ENCODE data around the gene NRXN3.

GRCh38 chr14:78175412-78175811 is 5.2 kb downstream of the NRXN3 start:
- TF ChIP-seq, protein P1, sequence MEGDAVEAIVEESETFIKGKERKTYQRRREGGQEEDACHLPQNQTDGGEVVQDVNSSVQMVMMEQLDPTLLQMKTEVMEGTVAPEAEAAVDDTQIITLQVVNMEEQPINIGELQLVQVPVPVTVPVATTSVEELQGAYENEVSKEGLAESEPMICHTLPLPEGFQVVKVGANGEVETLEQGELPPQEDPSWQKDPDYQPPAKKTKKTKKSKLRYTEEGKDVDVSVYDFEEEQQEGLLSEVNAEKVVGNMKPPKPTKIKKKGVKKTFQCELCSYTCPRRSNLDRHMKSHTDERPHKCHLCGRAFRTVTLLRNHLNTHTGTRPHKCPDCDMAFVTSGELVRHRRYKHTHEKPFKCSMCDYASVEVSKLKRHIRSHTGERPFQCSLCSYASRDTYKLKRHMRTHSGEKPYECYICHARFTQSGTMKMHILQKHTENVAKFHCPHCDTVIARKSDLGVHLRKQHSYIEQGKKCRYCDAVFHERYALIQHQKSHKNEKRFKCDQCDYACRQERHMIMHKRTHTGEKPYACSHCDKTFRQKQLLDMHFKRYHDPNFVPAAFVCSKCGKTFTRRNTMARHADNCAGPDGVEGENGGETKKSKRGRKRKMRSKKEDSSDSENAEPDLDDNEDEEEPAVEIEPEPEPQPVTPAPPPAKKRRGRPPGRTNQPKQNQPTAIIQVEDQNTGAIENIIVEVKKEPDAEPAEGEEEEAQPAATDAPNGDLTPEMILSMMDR (conservative IDR thresholded peaks at IDR 0.05; ENCODE audit: low read depth in 2 of 2) = no peak
- TF ChIP-seq EZH2phosphoT487 (IDR thresholded peaks at IDR 0.05; ENCODE audit: unreplicated experiment) (no peak), EZH2 (IDR thresholded peaks at IDR 0.05; ENCODE audit: low read depth, unreplicated experiment) (no peak), POLR2AphosphoS5 (IDR thresholded peaks at IDR 0.05; ENCODE audit: low read depth) (no peak), ZNF331 (CRISPR knock-in tag; IDR thresholded peaks at IDR 0.05; ENCODE audit: low read depth) (no peak)
- TF ChIP-seq, protein P2, sequence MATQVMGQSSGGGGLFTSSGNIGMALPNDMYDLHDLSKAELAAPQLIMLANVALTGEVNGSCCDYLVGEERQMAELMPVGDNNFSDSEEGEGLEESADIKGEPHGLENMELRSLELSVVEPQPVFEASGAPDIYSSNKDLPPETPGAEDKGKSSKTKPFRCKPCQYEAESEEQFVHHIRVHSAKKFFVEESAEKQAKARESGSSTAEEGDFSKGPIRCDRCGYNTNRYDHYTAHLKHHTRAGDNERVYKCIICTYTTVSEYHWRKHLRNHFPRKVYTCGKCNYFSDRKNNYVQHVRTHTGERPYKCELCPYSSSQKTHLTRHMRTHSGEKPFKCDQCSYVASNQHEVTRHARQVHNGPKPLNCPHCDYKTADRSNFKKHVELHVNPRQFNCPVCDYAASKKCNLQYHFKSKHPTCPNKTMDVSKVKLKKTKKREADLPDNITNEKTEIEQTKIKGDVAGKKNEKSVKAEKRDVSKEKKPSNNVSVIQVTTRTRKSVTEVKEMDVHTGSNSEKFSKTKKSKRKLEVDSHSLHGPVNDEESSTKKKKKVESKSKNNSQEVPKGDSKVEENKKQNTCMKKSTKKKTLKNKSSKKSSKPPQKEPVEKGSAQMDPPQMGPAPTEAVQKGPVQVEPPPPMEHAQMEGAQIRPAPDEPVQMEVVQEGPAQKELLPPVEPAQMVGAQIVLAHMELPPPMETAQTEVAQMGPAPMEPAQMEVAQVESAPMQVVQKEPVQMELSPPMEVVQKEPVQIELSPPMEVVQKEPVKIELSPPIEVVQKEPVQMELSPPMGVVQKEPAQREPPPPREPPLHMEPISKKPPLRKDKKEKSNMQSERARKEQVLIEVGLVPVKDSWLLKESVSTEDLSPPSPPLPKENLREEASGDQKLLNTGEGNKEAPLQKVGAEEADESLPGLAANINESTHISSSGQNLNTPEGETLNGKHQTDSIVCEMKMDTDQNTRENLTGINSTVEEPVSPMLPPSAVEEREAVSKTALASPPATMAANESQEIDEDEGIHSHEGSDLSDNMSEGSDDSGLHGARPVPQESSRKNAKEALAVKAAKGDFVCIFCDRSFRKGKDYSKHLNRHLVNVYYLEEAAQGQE (IDR thresholded peaks at IDR 0.05; ENCODE audit: unreplicated experiment) = no peak
- TF ChIP-seq, protein P3, sequence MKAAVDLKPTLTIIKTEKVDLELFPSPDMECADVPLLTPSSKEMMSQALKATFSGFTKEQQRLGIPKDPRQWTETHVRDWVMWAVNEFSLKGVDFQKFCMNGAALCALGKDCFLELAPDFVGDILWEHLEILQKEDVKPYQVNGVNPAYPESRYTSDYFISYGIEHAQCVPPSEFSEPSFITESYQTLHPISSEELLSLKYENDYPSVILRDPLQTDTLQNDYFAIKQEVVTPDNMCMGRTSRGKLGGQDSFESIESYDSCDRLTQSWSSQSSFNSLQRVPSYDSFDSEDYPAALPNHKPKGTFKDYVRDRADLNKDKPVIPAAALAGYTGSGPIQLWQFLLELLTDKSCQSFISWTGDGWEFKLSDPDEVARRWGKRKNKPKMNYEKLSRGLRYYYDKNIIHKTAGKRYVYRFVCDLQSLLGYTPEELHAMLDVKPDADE (IDR thresholded peaks at IDR 0.05) = no peak

Measured in GM23338 (cell line).